NCI-H1105 (cell line): Measurements from ENCODE around the gene NR5A1.

Source experiments
- DNase-seq: peaks from one replicate; lab custom pipeline; 2025; lab: John Stamatoyannopoulos, UW

NR5A1 gene

DNA sequence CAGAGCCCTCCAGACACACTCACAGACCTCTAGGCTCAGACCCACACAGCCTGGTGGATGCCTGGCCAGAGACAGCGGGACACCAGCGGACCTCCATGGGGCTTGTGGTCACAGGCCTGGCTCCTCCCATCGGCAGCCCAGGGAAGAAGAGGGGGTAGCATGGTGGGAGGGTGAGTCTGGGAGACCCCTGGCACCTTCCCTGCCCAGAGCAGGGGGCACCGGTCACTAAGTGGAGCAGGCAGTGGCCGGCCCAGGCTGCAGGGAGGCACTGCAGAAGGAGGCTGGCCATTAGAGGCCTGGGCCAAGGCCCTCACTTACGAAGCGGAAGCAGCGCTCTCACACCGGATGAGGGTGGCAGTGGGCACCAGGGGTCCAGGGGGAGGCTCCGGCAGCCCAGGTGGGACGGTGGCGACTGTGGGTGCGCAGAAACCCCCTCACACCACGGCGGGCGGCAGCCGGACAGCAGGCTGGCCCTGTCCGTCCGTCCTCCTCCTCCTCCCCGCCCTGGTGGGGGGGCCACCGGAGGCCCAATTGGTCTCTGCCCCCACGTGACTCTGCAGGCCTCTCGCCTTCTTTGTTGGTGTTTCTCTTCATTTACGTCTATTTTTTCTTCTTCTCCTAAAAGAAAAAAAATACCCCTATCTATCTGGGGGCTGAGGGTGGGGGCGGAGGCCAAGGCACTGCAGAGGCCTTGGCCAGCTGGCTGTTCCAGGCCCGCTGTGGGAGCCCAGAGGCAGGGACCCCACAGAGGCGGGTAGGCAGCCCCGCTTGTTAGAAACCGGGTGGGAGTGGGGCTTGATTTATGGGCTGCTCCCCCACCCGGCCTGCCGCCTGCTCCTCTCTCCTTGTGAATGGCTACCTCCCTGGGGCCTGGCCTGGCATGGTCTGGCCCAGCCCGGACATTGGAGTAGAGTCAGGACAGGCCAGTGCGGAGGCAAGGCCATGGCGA is at the start of gene NR5A1:
Gene NR5A1, minus strand, starts transcription at position 469 of the 949 bp plus-strand sequence. CDS start 4,004 bp downstream, outside the sequence.
- no peak for DNase-seq

GRCh38 chr9:124555043-124555442 is 47.8 kb upstream of the NR5A1 start:
- no peak for DNase-seq

DNA sequence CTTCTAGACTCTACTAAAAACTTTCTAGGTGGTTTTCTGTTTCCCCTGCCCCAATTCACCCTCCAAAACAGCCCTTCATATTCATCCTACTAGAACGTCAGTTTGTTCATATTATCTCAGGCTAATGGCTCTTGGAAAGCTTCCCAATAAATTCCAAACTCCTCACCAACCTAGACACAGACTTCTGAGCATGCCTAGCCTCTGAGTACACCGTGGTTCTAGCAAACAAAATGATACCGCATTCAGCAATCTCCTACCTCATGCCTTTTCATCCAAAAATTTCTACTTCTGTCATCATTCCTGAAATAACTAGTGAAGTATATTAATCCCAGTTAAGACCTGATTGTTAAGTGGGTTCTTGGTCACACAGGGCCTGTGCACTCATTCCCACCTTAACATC is 46.5 kb upstream of the NR5A1 start:
- no peak for DNase-seq

- no peak for DNase-seq
Observed at GRCh38 chr9:124552273-124552605, 45.0 kb upstream of the NR5A1 start.

- DNase-seq: peak; percentile 26
Observed at GRCh38 chr9:124551472-124552272, 44.5 kb upstream of the NR5A1 start.

- no peak for DNase-seq
Observed at GRCh38 chr9:124550072-124550471, 42.9 kb upstream of the NR5A1 start.

DNA sequence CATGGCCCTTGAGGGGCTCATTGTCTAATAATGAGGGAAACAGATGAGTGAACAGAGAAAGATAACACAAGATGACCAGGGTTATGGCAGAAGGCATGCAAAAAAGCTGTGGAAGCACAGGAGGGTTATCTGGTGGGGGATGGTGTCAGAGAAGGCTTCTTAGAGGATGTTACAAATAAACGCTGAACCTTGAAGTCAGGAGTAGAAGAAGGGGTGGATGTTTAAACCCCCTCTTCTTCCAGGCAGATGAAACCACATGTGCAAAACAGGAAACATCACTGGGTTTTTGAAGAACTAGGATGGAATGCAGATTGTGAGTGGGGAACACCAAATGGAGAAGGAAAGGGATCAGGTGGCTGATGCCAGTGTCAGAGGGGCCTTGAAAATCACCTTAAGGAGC is 41.8 kb upstream of the NR5A1 start:
- no peak for DNase-seq

- no peak for DNase-seq
Observed at GRCh38 chr9:124544535-124544934, 37.3 kb upstream of the NR5A1 start.

GRCh38 chr9:124541824-124542223 is 34.6 kb upstream of the NR5A1 start:
- DNase-seq: no peak

- DNase-seq: no peak
Observed at GRCh38 chr9:124537926-124538325, 30.7 kb upstream of the NR5A1 start.

GRCh38 chr9:124535846-124536245 is 28.6 kb upstream of the NR5A1 start:
- DNase-seq: no peak

DNA sequence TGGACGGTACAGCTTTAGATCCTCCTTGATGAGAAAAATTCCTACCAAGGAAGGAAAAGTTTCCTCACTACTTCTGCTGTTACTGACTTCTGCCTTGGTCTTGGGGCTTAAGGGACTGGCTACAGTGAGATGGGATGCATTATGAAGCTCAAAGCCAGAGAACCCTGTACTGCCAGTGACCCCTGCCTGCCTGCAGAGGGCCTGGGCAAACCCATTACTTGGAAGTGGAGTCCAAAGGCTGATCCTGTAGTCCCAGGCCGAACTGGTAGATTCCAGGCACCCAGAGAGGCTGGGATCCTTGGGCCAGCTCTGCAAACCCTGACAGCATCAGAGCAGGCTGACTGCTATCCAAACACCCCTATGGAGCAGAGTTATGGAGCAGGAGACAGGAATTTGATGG is 25.7 kb upstream of the NR5A1 start:
- DNase-seq: no peak

DNA sequence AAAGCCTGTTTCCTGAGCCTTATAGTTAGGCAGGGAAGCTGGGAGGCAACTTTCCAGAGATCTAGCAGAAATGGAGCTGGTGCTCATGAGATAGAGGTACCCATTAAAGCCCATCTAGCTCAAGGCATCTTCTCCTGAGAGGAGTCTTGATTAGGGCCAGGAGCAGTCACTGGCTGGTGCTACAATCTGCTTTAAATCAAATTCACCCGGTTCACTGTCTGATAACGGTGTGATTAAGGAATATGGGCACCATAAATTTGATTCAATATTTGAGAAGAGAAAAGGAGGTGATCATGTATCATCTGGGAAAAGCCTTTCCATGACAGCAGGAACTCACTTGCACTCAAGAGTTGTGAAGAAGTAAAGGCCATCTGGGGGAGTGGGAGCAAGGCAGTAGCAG is 23.9 kb upstream of the NR5A1 start:
- no peak for DNase-seq

DNA sequence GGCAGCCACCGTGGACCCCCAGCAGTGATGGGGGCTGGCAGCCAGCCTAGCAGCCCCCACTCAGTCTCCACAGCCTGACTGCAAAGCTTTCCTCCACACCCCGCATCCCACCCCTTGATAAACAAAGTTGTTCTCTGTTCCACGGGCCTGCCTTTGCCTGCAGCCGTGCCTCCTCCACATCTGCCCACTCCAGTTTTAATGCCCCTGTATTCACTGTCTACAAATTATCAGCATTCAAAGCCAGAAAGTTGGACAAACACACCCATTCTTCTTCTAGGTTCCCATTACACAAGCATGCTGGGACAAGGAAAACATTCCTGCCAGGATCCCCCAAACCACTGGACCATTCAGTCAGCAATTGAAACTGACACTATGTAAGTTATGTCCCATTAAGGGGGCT is 23.0 kb upstream of the NR5A1 start:
- no peak for DNase-seq

- no peak for DNase-seq
Observed at GRCh38 chr9:124527781-124528180, 20.6 kb upstream of the NR5A1 start.

- DNase-seq: no peak
Observed at GRCh38 chr9:124526174-124526573, 19.0 kb upstream of the NR5A1 start.

- no peak for DNase-seq
Observed at GRCh38 chr9:124522121-124523098, 15.2 kb upstream of the NR5A1 start.

DNA sequence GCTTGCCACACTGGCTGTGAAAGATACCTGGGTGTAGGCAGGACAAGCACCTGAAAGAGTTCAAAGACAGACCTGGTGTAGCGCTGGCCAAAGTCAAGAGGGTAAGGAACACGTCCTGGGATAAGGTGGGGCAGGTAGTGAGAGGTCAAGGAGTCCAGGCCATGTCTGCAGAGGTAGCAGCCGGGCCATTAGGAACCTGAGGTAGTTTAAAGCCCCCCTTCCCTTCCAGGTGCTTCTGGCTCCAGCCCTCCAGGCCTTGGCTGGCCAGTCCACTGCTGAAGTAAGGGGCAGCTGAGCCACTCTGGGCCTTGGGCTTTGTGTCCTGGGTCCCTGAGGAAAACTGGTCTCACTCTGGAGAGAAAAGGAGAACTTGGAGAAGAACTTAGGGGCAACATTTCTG is 13.9 kb upstream of the NR5A1 start:
- no peak for DNase-seq

- no peak for DNase-seq
Observed at GRCh38 chr9:124520206-124520596, 13.0 kb upstream of the NR5A1 start.

DNA sequence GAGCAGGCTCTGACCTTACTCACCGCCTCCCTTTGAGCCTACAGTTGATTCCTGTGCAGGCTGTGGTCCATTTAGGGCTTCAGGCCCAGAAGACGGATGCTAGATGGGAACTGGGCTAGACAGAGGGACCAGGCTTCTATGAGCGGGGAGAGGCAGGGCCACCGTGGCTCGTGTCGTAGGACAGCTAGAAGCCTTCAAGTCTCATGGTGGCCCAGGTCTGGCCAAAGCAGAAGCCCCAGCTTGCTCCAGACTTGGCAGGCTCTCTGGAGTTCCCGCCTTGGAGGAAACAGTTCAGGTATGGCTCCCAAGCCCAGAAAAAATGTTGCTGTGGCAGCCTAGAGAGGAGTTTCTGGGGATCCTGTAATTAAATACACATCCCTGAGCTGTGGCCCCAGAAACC is 10.9 kb upstream of the NR5A1 start:
- no peak for DNase-seq

DNA sequence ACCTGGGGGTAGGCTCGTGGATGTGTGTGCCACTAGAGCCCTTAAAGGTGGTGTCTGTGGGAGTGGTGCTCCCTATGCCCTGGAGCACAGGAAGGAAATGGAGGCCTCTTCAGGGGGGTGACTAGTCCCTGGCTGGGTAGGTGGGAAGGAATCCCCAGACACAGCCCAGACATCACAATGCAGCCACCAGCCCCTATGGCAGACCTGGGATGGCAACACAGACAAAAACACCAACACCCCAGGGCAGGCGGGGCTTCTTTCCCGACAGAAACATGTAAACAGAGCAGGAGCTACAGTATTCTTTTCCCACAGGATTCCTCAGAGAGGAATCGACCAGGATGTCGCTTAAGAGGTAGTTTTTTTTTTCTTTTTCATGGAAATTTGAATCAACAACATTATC is 10.4 kb upstream of the NR5A1 start:
- no peak for DNase-seq

- DNase-seq: no peak
Observed at GRCh38 chr9:124514874-124515273, 7.7 kb upstream of the NR5A1 start.
